NCI-H2227 (cell line): Measurements from ENCODE around the gene KCNH1.

Experiments used
- DNase-seq: peaks from one replicate; lab custom pipeline; 2025; ENCODE audit not compliant: unreplicated experiment; lab: John Stamatoyannopoulos, UW

Gene KCNH1, protein sequence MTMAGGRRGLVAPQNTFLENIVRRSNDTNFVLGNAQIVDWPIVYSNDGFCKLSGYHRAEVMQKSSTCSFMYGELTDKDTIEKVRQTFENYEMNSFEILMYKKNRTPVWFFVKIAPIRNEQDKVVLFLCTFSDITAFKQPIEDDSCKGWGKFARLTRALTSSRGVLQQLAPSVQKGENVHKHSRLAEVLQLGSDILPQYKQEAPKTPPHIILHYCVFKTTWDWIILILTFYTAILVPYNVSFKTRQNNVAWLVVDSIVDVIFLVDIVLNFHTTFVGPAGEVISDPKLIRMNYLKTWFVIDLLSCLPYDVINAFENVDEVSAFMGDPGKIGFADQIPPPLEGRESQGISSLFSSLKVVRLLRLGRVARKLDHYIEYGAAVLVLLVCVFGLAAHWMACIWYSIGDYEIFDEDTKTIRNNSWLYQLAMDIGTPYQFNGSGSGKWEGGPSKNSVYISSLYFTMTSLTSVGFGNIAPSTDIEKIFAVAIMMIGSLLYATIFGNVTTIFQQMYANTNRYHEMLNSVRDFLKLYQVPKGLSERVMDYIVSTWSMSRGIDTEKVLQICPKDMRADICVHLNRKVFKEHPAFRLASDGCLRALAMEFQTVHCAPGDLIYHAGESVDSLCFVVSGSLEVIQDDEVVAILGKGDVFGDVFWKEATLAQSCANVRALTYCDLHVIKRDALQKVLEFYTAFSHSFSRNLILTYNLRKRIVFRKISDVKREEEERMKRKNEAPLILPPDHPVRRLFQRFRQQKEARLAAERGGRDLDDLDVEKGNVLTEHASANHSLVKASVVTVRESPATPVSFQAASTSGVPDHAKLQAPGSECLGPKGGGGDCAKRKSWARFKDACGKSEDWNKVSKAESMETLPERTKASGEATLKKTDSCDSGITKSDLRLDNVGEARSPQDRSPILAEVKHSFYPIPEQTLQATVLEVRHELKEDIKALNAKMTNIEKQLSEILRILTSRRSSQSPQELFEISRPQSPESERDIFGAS

DNA sequence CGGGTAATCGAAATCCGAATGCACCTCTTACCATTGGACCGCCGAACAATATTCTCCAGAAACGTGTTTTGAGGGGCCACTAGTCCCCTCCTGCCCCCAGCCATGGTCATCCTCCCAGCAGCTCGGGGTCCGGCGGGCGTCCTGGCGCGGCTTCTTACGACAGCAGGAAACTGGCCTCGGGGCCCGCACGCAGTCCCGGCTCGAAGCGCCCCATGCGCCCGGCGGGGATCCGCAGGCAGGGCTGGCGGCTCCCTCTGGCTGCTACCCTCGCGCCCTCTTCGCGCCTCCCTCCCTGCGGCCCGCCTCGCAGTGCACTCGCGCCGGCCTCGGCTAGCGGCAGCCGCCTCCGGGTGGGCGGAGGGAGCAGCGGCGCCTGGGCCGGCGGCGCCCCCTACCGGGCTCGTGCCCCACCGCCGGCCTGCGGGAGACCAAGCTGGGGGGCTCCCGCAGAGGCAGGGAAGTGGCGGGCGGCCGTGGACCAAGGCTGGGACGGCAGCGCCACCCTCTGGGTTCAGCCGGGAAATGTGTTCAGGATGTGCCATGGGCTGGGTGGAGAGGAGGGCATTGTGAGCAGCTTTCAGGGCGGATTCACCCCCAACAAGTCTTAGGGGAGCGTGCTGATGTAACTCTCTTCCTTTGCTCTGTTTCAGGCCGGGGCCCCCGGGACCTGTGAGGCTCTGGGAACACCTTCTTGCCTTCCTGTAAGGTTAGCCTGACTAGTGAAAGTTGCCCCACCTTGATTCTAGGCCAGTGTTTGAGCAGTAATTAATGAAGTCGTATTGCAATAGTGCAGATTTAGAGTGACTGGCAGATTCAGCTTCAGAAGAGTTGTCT lies at the start of gene KCNH1:
KCNH1 (minus strand) TSS at position 313 of the 834 bp plus-strand sequence; CDS start at position 110, 203 bp downstream.
- DNase-seq = peak; percentile 93

DNA sequence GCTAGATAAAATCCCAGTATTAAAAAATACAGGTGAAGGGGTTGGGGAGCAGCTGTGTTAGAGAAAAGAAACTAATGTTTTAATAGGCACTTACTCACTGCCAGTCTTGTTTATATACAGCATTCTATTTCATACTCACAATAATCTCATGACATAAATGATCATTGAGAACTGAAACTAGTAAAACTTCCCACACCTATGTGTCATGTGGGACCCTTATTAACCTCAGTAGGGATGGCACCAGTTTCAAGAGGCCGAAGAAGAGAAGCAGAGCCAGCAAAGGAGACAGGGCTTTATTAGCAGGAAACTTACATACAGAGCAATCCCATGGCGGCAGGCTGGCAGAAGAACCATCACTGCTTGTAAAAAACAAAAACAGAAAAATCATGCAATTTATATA lies 48.8 kb upstream of the KCNH1 start:
- no peak for DNase-seq

DNA sequence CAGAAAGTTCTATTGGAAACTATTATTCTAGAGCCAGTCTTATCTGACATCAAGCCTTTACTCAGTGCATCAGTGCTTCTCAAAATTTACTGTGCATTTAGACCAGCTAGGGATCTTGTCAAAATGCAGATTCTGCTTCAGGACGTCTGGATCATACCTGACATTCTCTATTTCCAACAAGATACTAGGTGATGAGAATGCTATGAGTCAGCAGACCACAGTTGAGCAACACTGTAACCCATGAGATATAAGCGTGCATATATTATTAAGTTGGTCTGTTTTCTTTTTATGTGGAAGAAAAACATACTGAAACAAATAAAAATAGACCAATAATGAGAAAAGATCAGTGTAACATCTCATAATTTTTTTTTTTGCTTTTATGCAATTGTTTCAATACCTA lies 40.4 kb upstream of the KCNH1 start:
- no peak for DNase-seq

GRCh38 chr1:211172657-211173056 lies 38.7 kb upstream of the KCNH1 start:
- no peak for DNase-seq

DNA sequence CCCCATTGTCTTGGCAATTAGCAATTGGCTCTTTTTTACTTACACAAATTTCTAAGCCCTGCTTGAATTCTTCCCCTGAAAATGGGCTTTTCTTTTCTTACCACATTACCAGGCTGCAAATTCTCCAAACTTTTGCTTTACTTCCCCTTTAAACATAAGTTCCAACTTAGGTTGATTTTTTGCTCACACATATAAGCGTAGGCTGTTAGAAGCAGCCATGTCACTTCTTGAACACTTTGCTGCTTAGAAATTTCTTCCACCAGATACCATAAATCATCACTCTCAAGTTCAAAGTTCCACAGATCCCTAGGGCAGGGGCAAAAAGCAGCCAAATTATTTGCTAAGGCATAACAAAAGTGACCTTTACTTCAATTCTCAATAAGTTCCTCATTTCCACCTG lies 35.4 kb upstream of the KCNH1 start:
- no peak for DNase-seq

DNA sequence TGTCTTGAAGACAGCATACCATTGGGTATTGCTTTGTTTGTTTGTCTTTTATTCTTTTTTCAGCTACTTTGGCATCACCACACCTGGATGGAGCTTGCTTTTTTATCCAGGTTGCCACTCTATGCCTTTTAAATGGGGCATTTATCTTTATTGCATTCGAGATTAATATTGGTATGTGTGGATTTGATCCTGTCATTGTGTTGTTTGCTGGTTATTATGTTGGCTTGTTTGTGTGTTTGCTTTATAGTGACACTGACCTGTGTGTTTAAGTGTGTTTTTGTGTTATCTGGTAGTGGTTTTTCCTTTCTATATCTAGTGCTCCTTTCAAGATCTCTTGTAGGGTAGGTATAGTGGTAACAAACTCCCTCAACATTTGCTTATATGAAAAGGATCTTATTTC lies 24.9 kb upstream of the KCNH1 start:
- DNase-seq = no peak

- DNase-seq = no peak
Measured at GRCh38 chr1:211155040-211155439, 21.1 kb upstream of the KCNH1 start.

DNA sequence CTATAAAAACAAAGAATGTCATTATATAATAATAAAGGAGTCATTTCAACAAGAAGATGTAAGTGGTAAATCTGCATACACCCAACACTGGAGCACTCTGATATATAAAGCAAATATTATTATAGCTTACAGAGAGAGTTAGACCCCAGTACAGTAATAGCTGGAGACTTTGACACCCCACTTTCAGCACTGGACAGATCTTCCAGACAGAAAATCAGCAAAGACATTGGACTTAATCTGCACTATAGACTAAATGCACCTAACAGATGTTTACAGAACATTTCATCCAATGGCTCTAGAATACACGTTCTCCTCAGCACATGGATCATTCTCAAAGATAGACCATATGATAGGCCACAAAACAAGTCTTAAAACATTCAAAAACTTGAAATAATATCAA lies 20.0 kb upstream of the KCNH1 start:
- DNase-seq = no peak

DNA sequence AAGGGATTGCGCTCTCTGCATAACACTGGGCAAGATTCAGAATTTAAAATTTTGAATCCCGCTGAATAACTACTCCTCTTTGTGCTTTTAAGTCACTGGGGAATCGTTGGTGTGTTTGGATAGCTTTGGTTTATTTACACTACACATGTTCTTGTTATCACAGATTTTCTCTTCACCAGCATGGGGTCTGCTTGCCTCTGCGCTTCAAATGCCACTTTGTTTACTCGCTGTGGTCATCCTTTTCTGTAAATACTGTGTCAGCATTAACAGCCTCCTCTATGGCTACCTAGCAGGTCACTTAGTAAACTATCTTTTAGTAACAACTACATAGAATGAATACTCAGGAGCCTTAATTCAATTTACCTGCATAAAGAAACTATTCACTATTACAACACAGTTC lies 14.4 kb upstream of the KCNH1 start:
- DNase-seq = no peak

DNA sequence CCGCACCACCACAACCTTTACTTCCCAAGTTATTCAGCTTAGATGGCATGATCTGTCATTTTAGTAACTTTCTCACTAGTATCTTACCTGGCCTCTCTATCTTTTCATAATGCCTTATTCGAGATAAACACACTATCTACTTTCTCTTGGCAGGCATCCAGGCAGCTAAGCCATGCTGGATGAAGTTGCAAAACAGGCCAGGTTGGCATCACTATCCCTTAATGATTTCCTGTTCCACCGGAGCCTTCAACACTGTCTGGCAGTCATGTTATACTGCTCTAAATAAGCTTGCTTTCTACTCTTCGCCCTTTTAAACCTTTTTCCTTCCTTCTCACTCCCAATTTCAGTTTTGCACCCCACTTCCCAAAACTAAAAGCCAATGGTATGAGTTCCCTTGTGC lies 12.0 kb upstream of the KCNH1 start:
- no peak for DNase-seq

- DNase-seq = peak; percentile 78
Measured at GRCh38 chr1:211135342-211135950, 1.5 kb upstream of the KCNH1 start.

DNA sequence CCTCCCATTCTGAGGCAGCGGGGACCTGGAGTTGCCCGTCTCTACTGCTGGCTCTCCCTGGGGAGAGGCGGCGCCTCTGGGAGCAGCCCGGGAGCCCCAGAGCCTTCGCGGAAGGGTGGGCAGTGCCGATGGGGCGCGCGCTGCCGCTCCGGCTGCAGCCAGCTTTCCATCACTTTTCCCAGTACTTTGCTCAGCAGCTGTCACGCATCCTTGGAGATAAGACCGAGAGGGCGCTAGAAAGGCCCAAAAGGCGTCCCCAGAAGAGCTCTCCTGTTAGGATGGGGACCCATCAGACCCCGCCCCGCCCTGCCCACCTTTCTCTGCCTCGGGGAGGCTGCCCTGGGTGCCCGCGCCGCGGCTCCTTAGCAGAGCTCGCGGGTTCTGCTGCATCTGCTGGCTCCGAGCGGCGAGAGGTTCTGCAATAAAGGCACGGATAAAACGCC lies 534 bp downstream of the KCNH1 start:
- peak; percentile 61 for DNase-seq

GRCh38 chr1:211132721-211133392 lies 1.1 kb downstream of the KCNH1 start:
- DNase-seq = peak; percentile 17

- DNase-seq = no peak
Measured at GRCh38 chr1:211129776-211130175, 4.2 kb downstream of the KCNH1 start.

DNA sequence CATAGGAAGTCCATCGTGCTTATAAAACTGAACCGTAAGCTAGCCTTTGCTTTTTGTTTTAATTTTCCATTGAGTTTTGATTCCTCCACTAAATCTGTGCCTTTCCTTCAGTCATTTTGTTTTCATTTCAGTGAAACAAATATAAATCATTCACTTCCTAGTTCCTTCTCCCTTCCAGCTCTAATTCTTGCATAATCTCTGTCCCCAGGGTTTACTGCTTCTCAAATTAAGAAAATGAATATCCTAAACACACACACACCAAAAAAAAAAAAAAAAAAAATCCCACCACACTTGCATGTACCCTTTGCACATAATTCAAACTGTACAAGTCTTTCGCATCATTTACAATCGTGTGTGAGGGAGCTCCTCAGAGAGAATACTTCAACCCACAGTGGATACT lies 6.8 kb downstream of the KCNH1 start:
- no peak for DNase-seq

- no peak for DNase-seq
Measured at GRCh38 chr1:211126622-211127021, 7.3 kb downstream of the KCNH1 start.

GRCh38 chr1:211118407-211119102 lies 15.4 kb downstream of the KCNH1 start:
- DNase-seq = no peak

GRCh38 chr1:211114446-211114845 lies 19.5 kb downstream of the KCNH1 start:
- no peak for DNase-seq

- no peak for DNase-seq
Measured at GRCh38 chr1:211113566-211113965, 20.4 kb downstream of the KCNH1 start.
